ENCODE results near the gene CCDC9B.

DNA sequence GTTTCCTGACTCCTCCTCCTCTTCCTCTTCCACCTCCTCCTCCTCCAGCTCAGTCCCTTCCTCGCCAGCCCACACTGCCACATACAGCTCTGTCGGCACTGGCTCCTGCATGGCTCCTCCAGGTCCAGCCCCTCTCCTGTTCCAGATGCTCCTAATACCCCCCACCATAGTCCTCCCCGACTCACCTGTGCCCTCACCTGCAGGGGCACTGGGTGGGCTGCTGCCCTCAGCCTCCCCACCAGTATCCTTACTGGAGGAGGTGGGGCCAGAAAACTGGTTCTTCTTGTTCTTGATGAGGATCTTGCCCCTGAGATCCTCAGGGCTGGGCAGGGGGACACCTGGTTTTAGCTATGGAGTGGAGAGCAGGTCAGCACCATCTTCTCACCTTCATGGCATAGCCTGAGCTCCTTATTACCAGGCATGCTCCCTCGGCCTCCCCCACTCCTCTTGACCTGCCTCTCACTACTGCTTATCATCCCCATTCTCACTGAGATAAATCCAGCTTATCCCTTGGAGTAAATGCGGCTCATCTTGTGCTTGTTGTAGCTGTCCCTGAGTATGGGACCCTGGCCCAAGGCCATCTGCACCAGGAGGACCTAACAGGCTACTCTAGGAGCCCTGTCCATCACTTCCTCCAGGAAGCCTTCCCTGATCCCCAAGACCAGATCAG lies 44.0 kb downstream of the CCDC9B start:
- TF ChIP-seq POLR2A (IDR thresholded peaks at IDR 0.05) (no peak), EP300 (IDR thresholded peaks at IDR 0.05) (no peak), POLR2AphosphoS5 (IDR thresholded peaks at IDR 0.05) (no peak), CTCF (IDR thresholded peaks at IDR 0.05) (no peak)

Data from upper lobe of left lung (tissue), 4 donors.